ENCODE measurements around the gene PVALEF.
A peak's percentile ranks its signal among the peaks of the same experiment; 100 is the strongest.

GRCh38 chr17:81128774-81129173 lies 36.5 kb upstream of the PVALEF start:
- TF ChIP-seq POLR2A (IDR thresholded peaks at IDR 0.05) (peak in 1 of 2 donors; percentile 21), CTCF (IDR thresholded peaks at IDR 0.05) (no peak), POLR2AphosphoS5 (IDR thresholded peaks at IDR 0.05) (no peak)

All from gastroesophageal sphincter (tissue), 3 donors.